Cardiac muscle cell (in vitro differentiated cells and primary cell): Measurements from ENCODE around the gene SLC13A3. TPM values are rescaled to one million over a fixed set of nuclear protein-coding genes. Genes with fewer than 3 reads are reported as not detected.

ENCODE experiments used
- DNase-seq, 2 donors: peaks; one replicate each; pipeline versions ENCODE4 v3.0.0 to v3.0.0-alpha.2; 2010 to 2017; ENCODE audit warnings: low read depth in 1 of 2, low spot score in 1 of 2
- H3K27ac ChIP-seq: fragments of 200-600 bp; sonication (generic); 2 replicates; pipeline ENCODE4 v1.5.1; 2016
- H3K27me3 ChIP-seq: fragments of 200-600 bp; sonication (generic); 2 replicates; pipeline ENCODE4 v1.6.0; 2016; ENCODE audit warnings: control low read depth
- H3K36me3 ChIP-seq: fragments of 200-600 bp; sonication (generic); 2 replicates; pipeline ENCODE4 v1.5.1; 2016; ENCODE audit warnings: control low read depth
- H3K4me1 ChIP-seq: fragments of 200-600 bp; sonication (generic); 2 replicates; pipeline ENCODE4 v1.8.1; 2017; ENCODE audit warnings: low read depth, mild to moderate bottlenecking, mixed run types
- H3K4me3 ChIP-seq: fragments of 200-600 bp; sonication (generic); 2 replicates; pipeline ENCODE4 v1.5.1; 2016; ENCODE audit warnings: mild to moderate bottlenecking
- H3K9me3 ChIP-seq: fragments of 200-600 bp; sonication (generic); 2 replicates; pipeline ENCODE4 v1.5.1; 2017; ENCODE audit warnings: low read depth, mild to moderate bottlenecking, control low read depth
- polyA plus RNA-seq: library from polyadenylated mRNA; unstranded; fragments of >200 nt; fragmentation: Nextera tagmentation; extraction: Ambion mirVana; gene quantifications from 2 replicates; pipeline ENCODE4 v1.2.1, GENCODE V29; 2016
- total RNA-seq: library from RNA; depleted of rRNA; stranded (reverse); fragments of >200 nt; gene quantifications from 2 replicates; pipeline ENCODE4 v1.2.3, GENCODE V29; 2016
- TF ChIP-seq, protein P1 (sequence below): IDR thresholded peaks from 2 replicates; pipeline ENCODE4 v1.5.1; 2012; ENCODE audit warnings: low read depth, mild to moderate bottlenecking, low read length

SLC13A3 gene
- total and polyA plus RNA-seq, 2 experiments from 2014 or later = 2.1 to 3.9 TPM

GRCh38 chr20:46541229-46541935 lies 109.9 kb downstream of the SLC13A3 start:
- no peak for DNase-seq
- TF ChIP-seq, protein P1, sequence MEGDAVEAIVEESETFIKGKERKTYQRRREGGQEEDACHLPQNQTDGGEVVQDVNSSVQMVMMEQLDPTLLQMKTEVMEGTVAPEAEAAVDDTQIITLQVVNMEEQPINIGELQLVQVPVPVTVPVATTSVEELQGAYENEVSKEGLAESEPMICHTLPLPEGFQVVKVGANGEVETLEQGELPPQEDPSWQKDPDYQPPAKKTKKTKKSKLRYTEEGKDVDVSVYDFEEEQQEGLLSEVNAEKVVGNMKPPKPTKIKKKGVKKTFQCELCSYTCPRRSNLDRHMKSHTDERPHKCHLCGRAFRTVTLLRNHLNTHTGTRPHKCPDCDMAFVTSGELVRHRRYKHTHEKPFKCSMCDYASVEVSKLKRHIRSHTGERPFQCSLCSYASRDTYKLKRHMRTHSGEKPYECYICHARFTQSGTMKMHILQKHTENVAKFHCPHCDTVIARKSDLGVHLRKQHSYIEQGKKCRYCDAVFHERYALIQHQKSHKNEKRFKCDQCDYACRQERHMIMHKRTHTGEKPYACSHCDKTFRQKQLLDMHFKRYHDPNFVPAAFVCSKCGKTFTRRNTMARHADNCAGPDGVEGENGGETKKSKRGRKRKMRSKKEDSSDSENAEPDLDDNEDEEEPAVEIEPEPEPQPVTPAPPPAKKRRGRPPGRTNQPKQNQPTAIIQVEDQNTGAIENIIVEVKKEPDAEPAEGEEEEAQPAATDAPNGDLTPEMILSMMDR = no peak
- Histone ChIP-seq H3K36me3 (no peaks in the 10 kb centered on the region), H3K27me3 (no peaks in the 10 kb centered on the region), H3K27ac (no peak overlapping the region), H3K4me1 (no peaks in the 10 kb centered on the region), H3K4me3 (no peak overlapping the region), H3K9me3 (no peaks in the 10 kb centered on the region)

GRCh38 chr20:46539113-46539512 lies 112.1 kb downstream of the SLC13A3 start:
- H3K4me3 ChIP-seq = no peak overlapping the region
- no peak for DNase-seq

DNA sequence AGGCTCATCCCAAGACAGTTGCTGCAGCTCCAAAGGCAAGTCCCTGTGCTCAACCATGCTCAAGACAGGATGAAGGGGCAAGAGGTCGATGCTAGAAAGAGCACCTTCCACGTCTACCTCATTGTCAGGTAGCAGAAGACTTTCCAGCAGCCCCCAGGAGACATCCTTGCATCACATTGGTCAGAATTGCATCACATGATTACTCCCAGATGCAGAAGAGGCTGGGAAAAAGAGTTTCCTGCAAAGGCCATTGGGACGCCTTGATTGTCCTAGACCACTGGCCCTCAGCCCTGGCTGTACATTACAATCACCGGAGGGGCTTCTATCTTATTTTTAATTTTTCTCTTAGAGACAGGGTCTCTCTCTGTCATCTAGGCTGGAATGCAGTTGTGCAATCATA lies 120.6 kb downstream of the SLC13A3 start:
- TF ChIP-seq, protein P1 = no peak
- H3K4me3 ChIP-seq = no peak overlapping the region
- no peaks in the 10 kb centered on the region for H3K4me1 ChIP-seq
- no peak for DNase-seq
- H3K36me3 ChIP-seq = no peaks in the 10 kb centered on the region
- no peak overlapping the region for H3K27ac ChIP-seq
- H3K9me3 ChIP-seq = no peaks in the 10 kb centered on the region
- peaks cover 6% of the 10 kb centered on the region for H3K27me3 ChIP-seq

More at GRCh38 chr20:46539113-46539512, 112.1 kb downstream of the SLC13A3 start:
- no peaks in the 10 kb centered on the region for H3K4me1 ChIP-seq
- H3K27me3 ChIP-seq = no peaks in the 10 kb centered on the region
- no peaks in the 10 kb centered on the region for H3K36me3 ChIP-seq
- H3K9me3 ChIP-seq = no peaks in the 10 kb centered on the region
- TF ChIP-seq, protein P1 = no peak
- H3K27ac ChIP-seq = no peak overlapping the region

GRCh38 chr20:46523696-46524328 lies 127.4 kb downstream of the SLC13A3 start:
- H3K4me1 ChIP-seq = no peaks in the 10 kb centered on the region
- DNase-seq = peak; percentile 32 to 63
- H3K9me3 ChIP-seq = no peaks in the 10 kb centered on the region
- TF ChIP-seq, protein P1 = no peak
- no peak overlapping the region for H3K27ac ChIP-seq
- H3K36me3 ChIP-seq = no peaks in the 10 kb centered on the region
- peaks cover 6% of the 10 kb centered on the region for H3K27me3 ChIP-seq
- no peak overlapping the region for H3K4me3 ChIP-seq

- DNase-seq = no peak
- Histone ChIP-seq H3K27ac (no peak overlapping the region), H3K27me3 (peaks cover 6% of the 10 kb centered on the region), H3K4me3 (no peak overlapping the region), H3K9me3 (no peaks in the 10 kb centered on the region), H3K4me1 (no peaks in the 10 kb centered on the region), H3K36me3 (no peaks in the 10 kb centered on the region)
- TF ChIP-seq, protein P1 = no peak
Measured at GRCh38 chr20:46523108-46523507, 128.2 kb downstream of the SLC13A3 start.
